Measurements from ENCODE around the gene RHBDL1.

Gene RHBDL1

DNA sequence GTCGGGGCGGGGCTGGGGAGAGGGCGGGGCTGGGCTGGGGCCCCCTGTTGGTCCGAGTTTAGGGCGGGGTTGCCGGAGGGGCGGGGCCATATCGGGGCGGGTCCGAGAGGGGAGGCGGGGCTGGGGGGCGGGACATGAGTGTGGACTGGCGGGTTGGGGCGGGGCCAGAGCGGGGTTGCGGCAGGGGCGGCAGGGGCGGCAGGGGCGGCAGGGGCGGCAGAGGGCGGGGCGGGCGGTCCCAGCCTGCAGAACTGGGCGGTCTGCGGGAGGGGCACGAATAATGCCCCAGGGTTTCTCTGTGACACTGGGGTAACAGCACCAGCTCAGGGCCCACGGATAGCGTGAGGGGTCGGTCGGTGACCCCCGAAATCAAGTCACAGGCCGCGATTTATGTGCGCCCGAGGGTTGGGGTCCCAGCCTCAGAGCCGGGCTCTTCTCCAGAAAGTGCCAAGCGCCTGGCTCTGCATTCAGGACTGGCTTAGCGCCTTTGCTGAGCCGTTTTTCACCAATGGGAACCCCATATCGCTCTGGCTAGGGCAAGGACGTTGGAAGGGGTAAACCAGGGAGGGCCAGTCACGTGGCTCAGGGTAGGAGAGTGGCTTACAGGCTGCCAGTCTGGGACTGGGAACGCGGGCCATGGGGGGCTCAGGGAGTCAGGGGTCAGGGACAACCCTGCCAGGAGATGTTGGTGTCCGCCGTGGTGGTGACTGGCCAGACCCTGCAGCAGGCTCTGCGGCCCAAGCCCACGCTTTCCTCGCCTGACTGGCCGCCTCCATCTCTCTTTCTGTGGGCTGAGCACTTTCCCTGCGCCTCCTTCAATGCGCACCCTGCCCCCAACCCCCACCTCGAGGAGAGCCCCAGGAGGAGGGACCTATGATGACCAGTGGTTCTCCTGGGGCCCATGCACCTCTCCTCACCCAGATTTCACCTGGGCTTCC is 38.1 kb upstream of the RHBDL1 start:
- DNase-seq (ENCODE audit: low read depth), result peak; percentile 78

DNA sequence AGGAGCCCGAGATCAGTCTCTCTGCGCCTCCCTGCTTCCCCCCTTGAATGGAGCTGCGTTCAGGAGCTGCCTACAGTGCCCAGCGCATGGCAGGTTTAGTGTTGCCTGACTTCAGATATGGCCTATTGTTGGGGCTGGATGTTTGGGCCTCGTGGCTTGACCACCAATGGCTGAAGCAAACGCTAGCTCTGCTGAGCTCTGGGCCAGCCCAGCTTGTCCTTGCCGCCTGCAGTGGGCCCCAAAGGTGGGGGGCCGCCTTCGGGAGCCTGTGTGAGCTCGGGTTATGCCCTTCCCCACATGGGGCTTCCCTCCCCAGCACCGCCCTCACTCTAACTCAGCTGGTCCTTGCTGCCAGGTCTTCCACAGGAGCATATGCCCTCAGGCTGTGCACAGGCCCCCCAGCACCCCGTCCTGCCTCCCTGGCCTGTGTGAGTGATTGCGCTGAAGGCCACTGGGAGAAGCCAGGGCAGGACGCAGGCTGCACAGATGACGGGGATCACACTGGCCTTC is 37.4 kb upstream of the RHBDL1 start:
- no peak for DNase-seq (ENCODE audit: low read depth)

DNA sequence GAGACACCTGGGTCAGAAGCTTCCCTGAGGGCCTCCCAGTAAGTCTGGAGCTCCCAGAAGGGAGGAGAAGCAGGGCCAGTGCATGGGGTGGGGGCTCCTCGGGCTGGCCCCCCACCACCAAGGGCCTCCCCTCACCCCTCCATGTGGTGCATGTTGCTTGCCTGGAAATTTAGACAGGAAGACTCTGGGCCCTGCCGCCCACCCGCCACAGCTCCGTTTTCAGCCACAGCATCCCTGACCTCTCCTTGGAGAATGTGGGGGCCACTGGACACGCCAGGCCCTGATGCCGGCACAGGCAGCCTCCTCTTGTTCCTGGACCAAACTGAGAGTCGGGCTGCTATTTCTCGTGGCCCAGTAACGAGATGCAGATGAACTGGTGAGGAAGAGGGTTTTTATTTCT is 36.6 kb upstream of the RHBDL1 start:
- DNase-seq (ENCODE audit: low read depth), result no peak

DNA sequence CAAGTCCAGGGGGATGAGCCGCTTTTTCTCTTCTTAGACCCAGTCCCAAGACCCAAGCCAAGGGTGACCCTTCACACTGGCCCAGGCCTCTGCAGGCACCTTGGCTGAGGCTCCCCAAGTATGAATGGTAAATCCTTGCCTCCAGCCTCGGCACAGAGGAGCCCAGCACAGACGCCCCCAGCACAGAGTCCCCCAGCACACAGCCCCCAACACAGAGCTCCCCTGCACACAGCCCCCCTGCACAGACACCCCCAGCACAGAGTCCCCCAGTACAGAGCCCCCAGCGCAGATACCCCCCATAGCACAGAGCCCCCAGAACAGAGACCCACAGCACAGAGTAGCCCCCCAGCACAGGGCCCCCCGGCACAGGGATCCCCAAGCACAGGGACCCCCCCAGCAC is 34.9 kb upstream of the RHBDL1 start:
- DNase-seq (ENCODE audit: low read depth), result no peak

DNA sequence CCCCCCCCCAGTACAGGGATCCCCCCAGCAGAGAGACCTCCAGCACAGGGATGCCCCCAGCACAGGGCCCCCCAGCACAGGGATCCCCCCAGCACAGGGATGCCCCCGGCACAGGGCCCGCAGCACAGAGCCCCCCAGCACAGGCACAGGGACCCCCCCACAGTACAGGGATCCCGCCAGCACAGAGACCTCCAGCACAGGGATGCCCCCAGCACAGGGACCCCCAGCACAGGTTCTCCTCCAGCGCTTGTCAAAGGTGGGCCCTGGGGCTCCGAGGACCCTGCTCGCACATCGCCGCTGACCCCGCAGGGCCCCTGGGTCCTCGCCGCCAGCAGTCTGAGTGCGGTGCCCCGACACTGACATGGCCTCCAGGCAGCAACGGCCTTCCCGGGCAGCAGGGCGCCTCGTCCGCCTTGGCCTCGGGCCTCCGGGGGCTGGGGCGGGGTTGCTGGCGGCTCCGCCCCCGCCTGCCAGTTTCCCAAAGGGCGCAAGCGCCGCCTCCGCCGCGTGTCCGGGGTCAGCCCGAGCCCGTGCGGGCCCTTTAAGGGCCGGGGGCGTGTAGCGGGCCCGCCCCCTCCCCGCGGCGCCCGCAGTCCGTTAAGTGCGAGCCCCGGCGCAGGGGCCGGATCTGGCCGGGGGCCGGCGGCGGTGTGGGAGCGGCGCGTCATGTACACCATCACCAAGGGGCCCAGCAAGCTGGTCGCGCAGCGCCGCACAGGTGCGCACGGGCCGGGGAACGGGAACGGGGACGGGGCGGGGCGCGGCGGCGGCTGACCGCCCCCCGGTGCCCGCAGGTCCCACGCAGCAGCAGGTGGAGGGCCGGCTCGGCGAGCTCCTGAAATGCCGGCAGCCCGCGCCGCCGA is 33.9 kb upstream of the RHBDL1 start, which contains the start of gene MCRIP2:
Gene MCRIP2, plus strand, starts transcription at position 503 of the 863 bp plus-strand sequence. Its CDS starts 164 bp downstream, at position 667.
- peak; percentile 41 for DNase-seq (ENCODE audit: low read depth)

DNA sequence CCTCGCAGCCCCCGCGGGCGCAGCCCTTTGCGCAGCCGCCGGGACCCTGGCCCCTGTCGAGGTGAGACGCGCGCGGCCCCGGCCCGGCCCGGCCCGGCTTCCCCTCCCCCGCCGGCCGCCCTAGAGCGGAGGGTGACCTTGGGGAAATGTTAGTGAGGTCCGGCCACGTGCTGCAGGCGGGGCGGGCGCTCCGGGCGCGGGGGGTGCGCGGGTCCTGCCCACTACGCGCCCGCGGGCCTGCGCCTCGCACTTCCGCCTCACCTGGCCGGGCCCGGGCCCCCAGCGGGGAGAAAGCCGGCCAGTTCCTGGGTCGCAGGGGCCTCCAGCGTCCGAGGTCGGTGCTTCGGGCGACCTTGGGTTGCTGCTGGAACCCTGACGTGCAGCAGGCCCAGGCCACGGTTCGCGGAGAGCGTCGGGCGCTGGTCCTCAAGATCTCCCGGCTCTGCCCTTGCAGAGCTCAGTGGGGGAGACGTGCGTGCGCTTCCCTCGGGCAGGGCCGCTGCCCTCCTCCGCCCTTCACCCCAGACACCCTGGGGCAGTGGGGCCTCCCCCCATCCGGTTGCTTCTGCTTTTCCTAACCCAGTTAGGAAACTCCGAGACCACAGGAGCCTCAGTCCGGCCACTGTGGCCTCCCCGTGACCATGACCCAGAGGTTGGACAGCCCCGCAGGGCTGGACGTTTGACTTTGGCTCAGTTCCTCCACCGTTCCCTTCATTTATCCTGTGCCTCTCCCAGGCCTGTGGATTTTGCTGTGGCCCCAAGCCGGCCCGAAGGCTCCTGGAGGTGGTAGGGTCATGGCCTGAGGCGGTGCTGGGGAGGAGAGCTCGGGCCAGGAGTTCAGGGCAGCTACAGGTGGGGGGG is 33.1 kb upstream of the RHBDL1 start:
- DNase-seq (ENCODE audit: low read depth), result no peak

DNA sequence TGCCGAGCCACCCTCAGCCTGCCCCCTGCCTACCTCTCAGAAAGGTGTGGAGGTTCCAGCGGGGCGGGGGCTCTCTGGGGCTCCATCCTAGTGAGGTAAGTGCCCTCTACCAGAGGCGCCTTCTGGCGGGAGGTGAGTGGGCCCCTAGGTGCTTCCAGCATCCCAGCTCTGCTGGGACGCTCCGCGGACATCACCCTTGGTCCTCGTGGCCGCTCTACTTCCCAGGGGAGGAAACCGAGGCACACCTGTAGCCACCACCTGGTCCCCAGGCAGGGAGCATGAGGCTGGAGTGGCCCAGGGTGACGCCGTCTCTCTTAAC is 32.5 kb upstream of the RHBDL1 start:
- DNase-seq (ENCODE audit: low read depth), result no peak

DNA sequence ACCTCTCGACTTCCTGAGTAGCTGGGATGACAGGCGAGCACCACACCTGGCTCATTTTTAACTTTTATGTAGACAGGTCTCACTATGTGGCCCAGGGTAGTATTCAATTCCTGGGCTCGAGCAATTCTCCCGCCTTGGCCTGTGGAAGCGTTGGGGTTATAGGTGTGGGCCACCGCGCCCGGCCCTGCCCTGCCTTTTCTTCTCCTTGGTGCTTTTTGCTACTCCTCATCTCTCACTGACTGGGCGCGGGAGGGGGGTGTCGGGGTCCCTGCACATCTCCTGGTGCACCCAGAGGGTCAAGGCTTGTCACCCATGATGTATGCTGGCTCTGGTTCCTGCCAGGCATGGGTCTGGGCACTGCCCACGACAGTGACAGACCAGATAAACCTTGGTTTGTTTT is 30.9 kb upstream of the RHBDL1 start:
- no peak for DNase-seq (ENCODE audit: low read depth)

DNA sequence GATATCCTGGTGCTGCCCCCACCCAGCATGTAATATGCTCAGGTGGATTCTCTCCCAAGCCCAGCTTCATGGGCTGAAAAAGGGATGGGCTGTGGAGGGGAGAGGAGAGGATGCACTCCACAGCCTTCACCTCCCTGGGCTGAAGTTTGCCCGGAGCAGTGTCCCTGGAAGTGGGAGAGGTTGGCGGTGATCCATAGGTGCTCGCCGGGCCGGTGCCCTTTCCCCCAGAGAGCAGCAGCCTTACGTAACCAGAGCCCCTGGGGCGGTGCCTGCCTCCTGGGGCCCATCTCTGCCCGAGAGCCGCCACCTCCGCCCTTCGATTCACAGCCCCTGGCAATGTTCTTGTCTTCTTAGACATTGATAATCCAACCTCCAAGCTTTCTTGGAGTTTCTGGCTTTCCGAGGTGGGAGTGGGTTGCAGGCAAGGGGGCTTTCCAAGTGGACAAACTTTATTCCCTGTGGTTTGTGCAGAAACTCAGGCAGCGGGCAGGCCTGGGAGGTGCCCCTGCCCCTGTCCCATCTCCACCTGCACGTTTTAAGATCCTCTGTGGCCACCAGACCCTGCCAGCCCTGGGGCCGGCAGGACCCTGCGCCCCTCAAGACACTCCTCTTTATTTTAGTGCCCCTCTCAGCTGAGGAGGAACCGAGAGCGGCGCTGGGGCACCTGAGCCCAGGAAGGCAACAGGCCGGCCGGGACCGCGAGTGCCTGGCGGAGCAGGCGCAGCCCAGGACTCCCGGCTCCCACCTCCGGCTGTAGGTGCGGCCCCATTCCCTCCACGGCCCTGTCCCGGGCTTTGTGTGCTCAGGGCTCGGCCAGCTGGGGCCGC is 29.4 kb upstream of the RHBDL1 start:
- no peak for DNase-seq (ENCODE audit: low read depth)

DNA sequence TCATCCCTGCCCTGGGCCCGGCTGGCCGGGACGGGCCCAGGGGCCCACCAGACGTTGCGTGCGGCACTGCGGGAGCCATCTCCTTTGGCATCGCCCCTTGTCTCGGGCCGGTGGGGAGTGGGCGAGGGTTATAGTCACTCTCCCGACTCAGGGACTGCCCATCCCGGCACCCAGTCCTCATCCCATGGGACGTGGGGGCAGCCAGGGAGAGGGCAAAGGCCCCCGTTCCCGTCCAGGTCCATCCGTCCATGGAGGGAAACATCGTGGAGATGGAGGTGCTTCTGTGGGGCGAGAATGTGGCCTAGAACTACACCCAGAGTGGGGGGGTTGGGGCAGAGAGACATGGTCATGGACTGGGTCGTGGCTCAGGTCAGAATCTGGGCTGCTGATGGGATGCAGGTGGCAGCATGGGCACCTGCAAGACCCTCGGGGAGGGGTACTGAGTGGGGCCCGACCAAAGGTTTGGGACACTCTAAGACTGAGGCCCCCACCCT is 28.7 kb upstream of the RHBDL1 start:
- no peak for DNase-seq (ENCODE audit: low read depth)

DNA sequence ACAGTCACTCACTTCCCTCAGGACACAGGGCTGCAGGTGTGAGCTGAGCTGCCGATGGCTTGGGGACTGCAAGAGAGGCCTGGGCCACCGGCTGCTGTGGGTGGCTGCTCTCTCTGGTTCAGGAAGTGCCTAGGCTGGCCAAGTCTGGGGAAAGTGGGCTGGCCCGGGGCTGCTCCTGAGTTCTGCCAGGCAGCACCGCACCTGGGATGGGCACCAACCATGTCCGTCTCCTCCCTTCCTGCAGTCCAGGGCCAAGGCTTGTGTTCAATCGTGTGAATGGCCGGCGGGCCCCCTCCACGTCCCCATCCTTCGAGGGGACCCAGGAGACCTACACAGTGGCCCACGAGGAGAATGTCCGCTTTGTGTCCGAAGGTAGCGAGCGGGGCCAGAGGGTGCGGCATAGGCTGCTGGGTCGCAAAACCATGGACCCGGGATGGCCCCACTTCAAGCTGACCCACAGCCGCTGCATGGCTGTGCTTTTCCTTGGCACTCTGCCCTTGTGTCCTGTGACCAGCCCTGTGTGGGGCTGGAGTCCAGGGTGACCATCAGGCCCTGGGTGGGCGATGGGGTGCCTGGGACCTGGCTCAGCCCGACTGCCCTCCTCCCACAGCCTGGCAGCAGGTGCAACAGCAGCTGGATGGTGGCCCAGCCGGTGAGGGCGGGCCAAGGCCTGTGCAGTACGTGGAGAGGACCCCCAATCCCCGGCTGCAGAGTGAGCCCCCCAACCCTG is 28.1 kb upstream of the RHBDL1 start:
- no peak for DNase-seq (ENCODE audit: low read depth)

DNA sequence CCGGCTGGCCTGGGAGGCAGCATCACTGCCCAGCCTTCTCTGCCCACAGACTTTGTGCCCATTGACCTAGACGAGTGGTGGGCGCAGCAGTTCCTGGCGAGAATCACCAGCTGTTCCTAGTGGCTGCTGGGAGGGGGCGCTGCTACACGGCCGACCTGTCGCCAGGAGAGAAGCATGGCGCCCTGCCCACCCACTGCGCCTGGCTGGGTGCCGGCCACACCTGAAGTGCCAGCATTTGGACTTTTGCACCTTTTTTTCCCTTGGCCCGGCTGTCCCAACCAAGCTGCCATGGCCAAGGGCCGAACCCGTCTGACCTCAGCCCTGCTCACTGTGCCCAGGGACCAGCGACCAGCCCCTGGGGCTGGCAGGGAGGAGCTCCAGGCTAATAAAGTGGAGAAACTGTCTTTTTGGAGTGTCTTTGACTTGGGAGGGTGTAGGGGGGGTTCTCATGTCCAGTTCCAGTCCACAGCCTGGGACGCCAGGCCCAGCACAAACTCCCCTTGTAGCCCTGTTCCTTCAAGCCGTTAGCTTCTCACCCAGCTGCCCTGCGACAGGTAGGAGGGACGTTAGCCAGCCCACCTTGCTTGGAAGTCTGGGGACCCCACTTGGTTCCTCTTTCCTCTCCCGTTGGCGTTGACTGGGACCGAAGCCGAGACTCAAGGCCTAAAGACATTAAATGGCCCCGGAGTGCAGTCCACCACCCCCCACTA is 27.2 kb upstream of the RHBDL1 start:
- DNase-seq (ENCODE audit: low read depth), result no peak

DNA sequence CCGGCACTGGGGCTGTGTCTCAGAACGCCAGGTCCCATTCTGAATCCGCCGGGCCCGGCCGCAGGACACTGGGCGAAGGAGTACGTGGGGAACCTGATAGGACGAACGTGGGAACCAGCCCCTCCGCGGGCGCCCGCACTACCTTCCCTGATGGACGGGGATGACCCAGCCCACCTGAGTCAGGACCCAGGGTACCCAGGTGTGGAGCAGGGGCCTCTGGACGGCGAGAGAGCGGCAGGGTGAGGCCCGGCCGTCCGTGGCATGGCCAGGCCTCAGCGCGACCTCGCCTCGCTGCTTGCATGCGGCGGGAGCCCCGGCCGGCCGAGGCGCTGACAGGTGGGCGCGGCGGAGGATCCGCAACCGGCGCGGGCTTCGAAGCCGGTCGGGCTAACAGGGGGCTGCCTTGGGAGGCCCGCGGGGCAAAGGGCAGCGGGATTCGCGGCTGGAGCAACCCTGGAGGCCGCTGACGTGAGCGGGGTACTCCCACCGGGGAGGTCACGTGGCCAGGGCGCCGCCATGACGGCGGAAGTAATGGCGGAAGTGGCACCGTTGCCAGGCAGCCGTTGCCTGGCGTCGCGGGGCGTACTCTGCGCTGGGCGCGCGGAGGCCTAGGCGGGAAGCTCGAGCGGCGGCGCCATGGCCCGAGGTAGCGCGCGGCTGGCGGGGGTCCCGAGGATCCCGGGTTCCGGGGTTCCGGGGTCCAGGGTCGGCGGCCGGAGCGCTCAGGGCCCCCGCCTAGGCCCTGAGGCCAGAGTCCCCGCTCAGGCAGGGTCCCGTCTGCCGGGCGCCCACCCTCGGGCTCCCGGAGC is 26.5 kb upstream of the RHBDL1 start, which contains the start of gene WDR90:
Gene WDR90, plus strand, starts transcription at position 585 of the 809 bp plus-strand sequence. Its CDS starts 52 bp downstream, at position 637.
- DNase-seq (ENCODE audit: low read depth), result peak; percentile 88

DNA sequence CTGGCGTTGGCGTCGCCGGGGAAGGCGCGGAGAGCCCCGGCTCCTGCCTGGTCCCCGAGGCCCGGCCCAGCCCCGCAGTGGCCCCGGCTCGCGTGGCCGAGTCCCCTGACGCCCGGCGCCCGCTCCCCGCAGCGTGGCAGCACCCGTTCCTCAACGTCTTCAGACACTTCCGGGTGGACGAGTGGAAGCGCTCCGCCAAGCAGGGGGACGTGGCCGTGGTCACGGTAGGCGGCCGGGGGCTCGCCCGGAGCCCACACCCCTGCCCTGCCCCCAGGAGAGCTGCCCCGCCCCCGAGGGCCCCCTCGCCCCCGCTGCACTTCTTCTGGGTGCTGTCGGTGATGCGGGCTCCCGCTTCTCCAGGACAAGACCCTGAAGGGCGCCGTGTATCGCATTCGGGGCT is 25.8 kb upstream of the RHBDL1 start:
- no peak for DNase-seq (ENCODE audit: low read depth)

DNA sequence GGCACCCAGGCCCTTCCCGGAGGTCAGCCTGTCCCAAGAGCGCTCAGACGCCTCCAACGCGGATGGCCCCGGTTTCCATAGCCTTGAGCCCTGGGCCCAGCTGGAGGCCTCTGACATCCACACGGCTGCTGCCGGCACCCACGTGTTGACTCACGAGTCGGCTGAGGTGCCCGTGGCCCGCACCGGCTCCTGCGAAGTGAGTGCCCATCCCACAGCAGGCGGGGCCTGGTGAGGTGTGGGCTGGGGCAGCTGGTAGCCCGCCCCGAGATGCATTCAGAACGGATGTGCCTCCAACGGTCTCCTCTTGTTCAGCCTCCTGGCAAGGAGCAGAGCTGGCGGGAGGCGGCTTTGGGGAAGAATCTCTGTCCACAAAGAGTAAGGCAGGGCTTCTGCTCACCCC is 23.6 kb upstream of the RHBDL1 start:
- no peak for DNase-seq (ENCODE audit: low read depth)

DNA sequence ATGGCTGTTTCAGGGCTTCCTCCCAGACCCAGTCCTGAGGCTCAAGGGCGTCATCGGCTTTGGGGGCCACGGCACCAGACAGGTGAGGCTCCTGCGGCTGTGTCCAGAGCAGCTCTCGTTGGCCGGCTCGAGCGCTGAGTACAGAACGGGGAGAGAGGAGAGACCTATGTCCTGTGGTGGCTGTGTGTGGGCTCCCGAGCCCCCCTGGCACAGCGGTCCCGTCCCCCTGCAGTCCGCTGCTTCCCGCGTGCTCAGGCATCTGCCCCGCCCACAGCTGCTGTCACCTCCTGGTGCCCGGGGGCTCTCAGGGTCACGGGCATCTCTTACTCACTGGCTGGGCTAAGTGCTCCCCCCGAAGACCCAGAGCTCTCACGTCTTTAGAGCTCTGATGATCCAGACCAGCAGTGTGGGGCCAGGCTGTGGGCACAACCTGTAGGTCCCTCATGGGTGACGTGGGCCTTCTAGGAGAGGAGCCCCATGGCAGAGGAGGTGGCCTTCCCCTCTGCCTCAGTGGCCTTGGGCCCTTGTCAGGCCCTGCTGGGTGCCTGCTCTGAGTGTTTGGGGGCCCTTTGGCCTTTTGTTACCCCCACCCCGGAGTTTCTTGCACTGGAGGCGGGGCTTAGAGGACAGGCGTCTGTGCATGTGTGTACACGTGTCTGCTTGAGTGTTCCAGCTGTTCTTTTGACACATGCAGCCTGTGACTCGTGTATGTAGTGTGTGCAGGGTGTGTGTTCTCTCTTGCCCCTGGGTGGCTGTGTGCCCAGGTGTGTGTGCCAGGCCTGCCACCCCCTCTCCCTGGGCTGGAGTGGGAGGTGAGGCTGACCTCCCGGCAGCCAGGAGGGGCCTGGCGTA is 22.8 kb upstream of the RHBDL1 start:
- DNase-seq (ENCODE audit: low read depth), result no peak

DNA sequence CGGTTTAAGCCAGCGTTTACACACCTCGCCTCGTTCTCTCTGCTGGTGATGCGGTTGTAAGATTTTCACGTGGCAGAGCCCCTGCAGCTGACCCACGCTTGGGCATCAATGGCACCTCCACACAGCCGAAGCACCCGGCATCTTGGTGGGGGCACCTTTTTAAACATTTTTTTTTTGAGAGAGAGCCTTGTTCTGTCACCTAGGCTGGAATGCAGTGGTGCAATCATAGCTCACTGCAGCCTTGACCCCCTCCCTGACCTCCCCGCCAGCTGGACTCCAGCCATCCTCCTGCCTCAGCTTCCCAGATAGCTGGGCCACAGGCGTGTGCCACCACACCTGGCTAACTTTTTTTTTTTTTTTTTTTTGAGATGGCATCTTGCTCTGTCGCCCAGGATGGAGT is 21.4 kb upstream of the RHBDL1 start:
- no peak for DNase-seq (ENCODE audit: low read depth)

DNA sequence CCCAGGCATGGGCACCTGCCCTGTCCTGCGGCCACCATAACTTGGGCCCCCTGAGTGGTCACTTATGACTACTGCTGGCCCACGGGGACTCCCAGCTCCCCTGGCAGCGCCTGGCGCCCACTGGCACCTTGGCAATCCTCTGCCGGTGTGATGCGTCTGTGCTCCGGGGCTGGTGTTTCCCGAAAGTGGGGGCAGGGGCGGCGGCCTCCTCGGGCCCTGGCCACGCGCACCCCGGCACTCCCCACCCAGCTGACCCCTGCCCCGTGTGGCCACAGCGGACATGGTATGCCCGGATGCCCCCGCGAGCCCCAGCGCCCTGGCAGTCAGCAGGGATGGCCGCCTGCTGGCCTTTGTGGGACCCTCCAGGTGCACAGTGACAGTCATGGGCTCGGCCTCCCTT is 18.0 kb upstream of the RHBDL1 start:
- DNase-seq (ENCODE audit: low read depth), result no peak
